ENCODE results near the gene GUCD1.

GUCD1 gene

DNA sequence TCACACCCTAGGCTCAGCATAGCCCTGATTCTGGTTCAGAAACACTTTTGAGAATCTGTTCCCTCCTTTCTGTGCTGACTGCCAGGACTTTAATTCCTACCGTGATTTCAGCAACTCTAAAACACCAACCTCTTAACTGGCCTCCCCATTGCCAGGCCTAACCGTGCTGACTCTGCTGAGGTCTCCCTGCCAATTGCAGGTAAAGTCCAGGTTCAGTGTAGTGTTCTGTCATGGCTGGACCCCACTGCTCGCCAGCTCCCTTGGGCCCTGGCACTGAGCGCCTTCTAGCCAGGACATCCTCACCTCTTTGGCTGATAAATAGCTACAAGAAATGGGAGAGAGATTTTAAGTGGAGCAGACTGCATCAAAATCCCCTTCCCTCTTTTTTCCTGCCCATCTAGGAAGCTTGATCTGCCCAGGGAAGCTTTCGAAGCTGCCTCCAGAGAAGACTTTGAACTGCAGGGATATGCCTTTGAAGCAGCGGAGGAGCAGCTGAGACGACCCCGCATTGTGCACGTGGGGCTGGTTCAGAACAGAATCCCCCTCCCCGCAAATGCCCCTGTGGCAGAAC, 55.1 kb downstream of the GUCD1 start:
- H2AFZ ChIP-seq (ENCODE audit: low read depth, low read length, severe bottlenecking), result no peak overlapping the region
- no peak overlapping the region for H3K9ac ChIP-seq (ENCODE audit: low read length)

DNA sequence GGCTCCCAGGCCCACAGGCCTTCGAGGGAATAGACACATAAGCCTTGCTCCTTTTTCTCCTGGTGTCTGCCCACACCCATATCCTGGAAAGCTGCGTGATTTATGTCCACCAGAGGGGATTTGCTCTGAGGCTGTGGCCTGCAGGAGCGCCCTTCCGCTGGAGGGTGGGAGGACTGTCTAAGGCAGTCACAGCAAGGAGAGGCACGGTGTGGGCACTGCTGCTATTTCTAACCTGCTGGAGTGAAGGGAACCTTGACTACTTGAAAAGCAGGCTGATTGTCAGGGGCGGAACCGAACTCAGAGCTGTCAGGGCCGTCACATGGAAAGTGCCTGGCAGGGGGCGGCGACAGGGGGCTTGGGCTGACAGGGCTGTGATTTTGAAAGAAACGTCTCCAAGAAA, 56.1 kb downstream of the GUCD1 start:
- Histone ChIP-seq H3K9me3 (ENCODE audit: insufficient read depth, low read length) (no peaks in the 10 kb centered on the region), H2AFZ (ENCODE audit: low read depth, low read length, severe bottlenecking) (no peak overlapping the region), H3K9me2 (replicated peaks; ENCODE audit: insufficient read depth, low read length) (no peaks in the 10 kb centered on the region), H3K9ac (ENCODE audit: low read length) (no peak overlapping the region), H3K27ac (ENCODE audit: low read depth, low read length) (no peak overlapping the region), H3K4me2 (ENCODE audit: low read depth, low read length, poor library complexity, severe bottlenecking) (no peak overlapping the region), H3K4me3 (ENCODE audit: insufficient read depth, low read length, poor library complexity, severe bottlenecking) (no peak overlapping the region), H3K27me3 (ENCODE audit: low read length) (no peaks in the 10 kb centered on the region), H4K20me1 (ENCODE audit: low read depth, low read length) (no peaks in the 10 kb centered on the region), H3K36me3 (ENCODE audit: low read length) (no peaks in the 10 kb centered on the region), H3F3A (ENCODE audit: insufficient read depth) (no peaks in the 10 kb centered on the region), H3K79me2 (ENCODE audit: insufficient read depth, low read length) (no peaks in the 10 kb centered on the region)
- TF ChIP-seq CTCF (IDR thresholded peaks at IDR 0.05; ENCODE audit: insufficient read depth, low read length, poor library complexity, severe bottlenecking), result no peak
- TF ChIP-seq EZH2phosphoT487 (conservative IDR thresholded peaks at IDR 0.05; ENCODE audit: low read length), result no peak

More for the DNA sequence above, 55.1 kb downstream of the GUCD1 start:
- TF ChIP-seq CTCF (IDR thresholded peaks at IDR 0.05; ENCODE audit: insufficient read depth, low read length, poor library complexity, severe bottlenecking), result no peak
- H3K27me3 ChIP-seq (ENCODE audit: low read length), result no peaks in the 10 kb centered on the region
- H3K9me2 ChIP-seq (replicated peaks; ENCODE audit: insufficient read depth, low read length), result no peaks in the 10 kb centered on the region
- no peaks in the 10 kb centered on the region for H3K9me3 ChIP-seq (ENCODE audit: insufficient read depth, low read length)
- no peaks in the 10 kb centered on the region for H4K20me1 ChIP-seq (ENCODE audit: low read depth, low read length)
- H3K4me2 ChIP-seq (ENCODE audit: low read depth, low read length, poor library complexity, severe bottlenecking), result no peak overlapping the region
- no peak overlapping the region for H3K4me3 ChIP-seq (ENCODE audit: insufficient read depth, low read length, poor library complexity, severe bottlenecking)
- H3K79me2 ChIP-seq (ENCODE audit: insufficient read depth, low read length), result no peaks in the 10 kb centered on the region
- no peaks in the 10 kb centered on the region for H3F3A ChIP-seq (ENCODE audit: insufficient read depth)
- H3K36me3 ChIP-seq (ENCODE audit: low read length), result no peaks in the 10 kb centered on the region
- no peak overlapping the region for H3K27ac ChIP-seq (ENCODE audit: low read depth, low read length)

DNA sequence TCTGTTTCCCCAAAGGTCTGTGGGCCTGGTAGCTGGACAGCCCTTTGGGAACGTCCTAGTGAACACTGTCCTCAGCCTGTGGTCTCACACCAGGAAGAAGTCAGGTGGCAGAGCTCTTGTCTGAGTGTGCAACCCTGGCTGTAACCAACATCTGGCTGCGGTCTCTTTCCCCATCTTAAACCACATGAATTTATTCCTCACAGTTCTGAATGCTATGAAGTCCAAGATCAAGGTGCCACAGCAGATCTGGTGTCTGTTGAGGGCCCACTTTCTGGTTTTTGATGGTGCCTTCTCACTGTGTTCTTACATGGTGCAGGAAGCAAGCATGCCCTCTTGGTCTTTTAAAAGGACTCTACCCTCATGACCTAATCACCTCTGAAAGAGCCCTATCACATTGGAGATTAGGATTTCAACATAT, 57.1 kb downstream of the GUCD1 start:
- no peak overlapping the region for H3K4me3 ChIP-seq (ENCODE audit: insufficient read depth, low read length, poor library complexity, severe bottlenecking)
- no peak overlapping the region for H3K27ac ChIP-seq (ENCODE audit: low read depth, low read length)
- H3K27me3 ChIP-seq (ENCODE audit: low read length), result no peaks in the 10 kb centered on the region
- H3K9me2 ChIP-seq (replicated peaks; ENCODE audit: insufficient read depth, low read length), result no peaks in the 10 kb centered on the region
- H3F3A ChIP-seq (ENCODE audit: insufficient read depth), result no peaks in the 10 kb centered on the region
- no peak overlapping the region for H3K4me2 ChIP-seq (ENCODE audit: low read depth, low read length, poor library complexity, severe bottlenecking)
- H3K9ac ChIP-seq (ENCODE audit: low read length), result no peak overlapping the region
- no peaks in the 10 kb centered on the region for H4K20me1 ChIP-seq (ENCODE audit: low read depth, low read length)
- H3K9me3 ChIP-seq (ENCODE audit: insufficient read depth, low read length), result no peaks in the 10 kb centered on the region
- TF ChIP-seq EZH2phosphoT487 (conservative IDR thresholded peaks at IDR 0.05; ENCODE audit: low read length) (no peak), CTCF (IDR thresholded peaks at IDR 0.05; ENCODE audit: insufficient read depth, low read length, poor library complexity, severe bottlenecking) (no peak)
- no peaks in the 10 kb centered on the region for H3K79me2 ChIP-seq (ENCODE audit: insufficient read depth, low read length)
- no peaks in the 10 kb centered on the region for H3K36me3 ChIP-seq (ENCODE audit: low read length)
- no peak overlapping the region for H2AFZ ChIP-seq (ENCODE audit: low read depth, low read length, severe bottlenecking)

Measured in SU-DHL-6 (cell line).